Neural cell (in vitro differentiated cells): ENCODE results near the gene NELL2. TPM values are rescaled to one million over a fixed set of nuclear protein-coding genes. Genes with fewer than 3 reads are reported as not detected.

ENCODE experiments used
- H2AFZ ChIP-seq: fragments of 200-600, 300-800 bp; sonication (generic), shearing (Covaris generic); 2 replicates; pipeline ENCODE4 v1.6.0; 2014; ENCODE audit warnings: low read depth, mild to moderate bottlenecking, antibody characterized with exemption, low read length, moderate library complexity
- H3F3A ChIP-seq: fragments of 200-600 bp; shearing (Covaris generic); 2 replicates; pipeline ENCODE4 v1.6.1; 2016; ENCODE audit warnings: mild to moderate bottlenecking, moderate library complexity, mixed read lengths, antibody characterized with exemption, low read length; ENCODE audit not compliant: insufficient read depth, poor library complexity, severe bottlenecking
- H3K27ac ChIP-seq: fragments of 200-600, 300-800 bp; sonication (generic), shearing (Covaris generic); 2 replicates; pipeline ENCODE4 v1.5.1; 2014; ENCODE audit warnings: mild to moderate bottlenecking, low read length, moderate library complexity
- H3K27me3 ChIP-seq: fragments of 300-800, 200-600 bp; sonication (generic), shearing (Covaris generic); 2 replicates; pipeline ENCODE4 v1.6.0; 2014; ENCODE audit warnings: mild to moderate bottlenecking, low read depth, low read length, moderate library complexity; ENCODE audit not compliant: insufficient read depth
- H3K36me3 ChIP-seq: fragments of 300-800, 200-600 bp; sonication (generic), shearing (Covaris generic); 2 replicates; pipeline ENCODE4 v1.5.1; 2014; ENCODE audit warnings: mild to moderate bottlenecking, antibody characterized with exemption, low read length, moderate library complexity; ENCODE audit not compliant: insufficient read depth
- H3K4me2 ChIP-seq: fragments of 300-800, 200-600 bp; sonication (generic), shearing (Covaris generic); 2 replicates; pipeline ENCODE4 v1.6.0; 2014; ENCODE audit warnings: mild to moderate bottlenecking, low read length
- H3K4me3 ChIP-seq: fragments of 300-800, 200-600 bp; sonication (generic), shearing (Covaris generic); 2 replicates; pipeline ENCODE4 v1.5.1; 2014; ENCODE audit warnings: mild to moderate bottlenecking, low read length, moderate library complexity
- H3K79me2 ChIP-seq: fragments of 200-600 bp; shearing (Covaris generic); replicated peaks from 2 replicates; pipeline ENCODE4 v1.6.0; 2014; ENCODE audit warnings: mild to moderate bottlenecking, low read length, moderate library complexity; ENCODE audit not compliant: insufficient read depth
- H3K9ac ChIP-seq: fragments of 300-800, 200-600 bp; sonication (generic), shearing (Covaris generic); 2 replicates; pipeline ENCODE4 v1.6.1; 2016; ENCODE audit warnings: mild to moderate bottlenecking, low read length, mixed read lengths
- H3K9me2 ChIP-seq: fragments of 200-600 bp; shearing (Covaris generic); 2 replicates; pipeline ENCODE4 v1.6.1; 2016; ENCODE audit warnings: mild to moderate bottlenecking, low read length, mixed read lengths; ENCODE audit not compliant: insufficient read depth
- H3K9me3 ChIP-seq: fragments of 200-600, 300-800 bp; sonication (generic), shearing (Covaris generic); 2 replicates; pipeline ENCODE4 v1.6.1; 2016; ENCODE audit warnings: mild to moderate bottlenecking, mixed run types, low read length, moderate library complexity, mixed read lengths
- H4K20me1 ChIP-seq: fragments of 200-600 bp; shearing (Covaris generic); 2 replicates; pipeline ENCODE4 v1.6.1; 2016; ENCODE audit warnings: mild to moderate bottlenecking, mixed run types; ENCODE audit not compliant: insufficient read depth
- CTCF ChIP-seq: fragments of 450-650 bp; IDR thresholded peaks from 2 replicates; pipeline ENCODE4 v1.5.1; 2014; ENCODE audit warnings: antibody characterized with exemption, mild to moderate bottlenecking, moderate library complexity; ENCODE audit not compliant: poor library complexity, severe bottlenecking
- EP300 ChIP-seq: fragments of 450-650 bp; conservative IDR thresholded peaks from 2 replicates; pipeline ENCODE4 v1.6.1; 2014; ENCODE audit warnings: antibody characterized with exemption, mild to moderate bottlenecking, moderate library complexity; ENCODE audit not compliant: poor library complexity, severe bottlenecking
- EZH2 ChIP-seq: fragments of 200-600, 300-800 bp; shearing (Covaris generic), sonication (generic); IDR thresholded peaks from 2 replicates; pipeline ENCODE4 v1.6.1; 2014; ENCODE audit warnings: antibody characterized with exemption, low read length, borderline replicate concordance, mild to moderate bottlenecking; ENCODE audit not compliant: insufficient read depth, poor library complexity, severe bottlenecking
- MXI1 ChIP-seq: fragments of 450-650 bp; conservative IDR thresholded peaks from 2 replicates; pipeline ENCODE4 v1.6.1; 2014; ENCODE audit warnings: antibody characterized with exemption, mild to moderate bottlenecking; ENCODE audit not compliant: poor library complexity, severe bottlenecking
- POLR2AphosphoS5 ChIP-seq: IDR thresholded peaks from 2 replicates; pipeline ENCODE4 v1.6.1; 2012
- RAD21 ChIP-seq: fragments of 450-650 bp; conservative IDR thresholded peaks from 2 replicates; pipeline ENCODE4 v1.6.1; 2014; ENCODE audit warnings: antibody characterized with exemption, mild to moderate bottlenecking, moderate library complexity
- REST ChIP-seq: IDR thresholded peaks from 2 replicates; pipeline ENCODE4 v1.6.1; 2012; ENCODE audit warnings: borderline replicate concordance
- SMC3 ChIP-seq: fragments of 450-650 bp; conservative IDR thresholded peaks from 2 replicates; pipeline ENCODE4 v1.6.1; 2014; ENCODE audit warnings: antibody characterized with exemption, mild to moderate bottlenecking, moderate library complexity; ENCODE audit not compliant: poor library complexity
- TAF1 ChIP-seq: IDR thresholded peaks from 2 replicates; pipeline ENCODE4 v1.6.1; 2012; ENCODE audit warnings: low read depth
- polyA plus RNA-seq: library from polyadenylated mRNA; depleted of rRNA; stranded (reverse); fragments of >200 nt; gene quantifications from 2 replicates; pipeline ENCODE4 v1.2.3, GENCODE V29; 2014

NELL2 gene
- polyA plus RNA-seq, 1 donor from 2014 or later = 41.8 TPM

- H3K79me2 ChIP-seq = no peaks in the 10 kb centered on the region
- no peaks in the 10 kb centered on the region for H3F3A ChIP-seq
- no peak overlapping the region for H2AFZ ChIP-seq
- H3K9me3 ChIP-seq = no peaks in the 10 kb centered on the region
- no peaks in the 10 kb centered on the region for H3K9me2 ChIP-seq
- H3K27ac ChIP-seq = no peak overlapping the region
- TF ChIP-seq MXI1 (no peak), TAF1 (no peak), POLR2AphosphoS5 (no peak), RAD21 (no peak), SMC3 (no peak), EZH2 (no peak), EP300 (no peak), REST (no peak), CTCF (no peak)
- no peaks in the 10 kb centered on the region for H4K20me1 ChIP-seq
- H3K4me3 ChIP-seq = no peak overlapping the region
- no peak overlapping the region for H3K4me2 ChIP-seq
- H3K27me3 ChIP-seq = no peaks in the 10 kb centered on the region
- H3K36me3 ChIP-seq = no peaks in the 10 kb centered on the region
- no peak overlapping the region for H3K9ac ChIP-seq
Observed at GRCh38 chr12:44521702-44522101, 354.4 kb downstream of the NELL2 start.

- no peak overlapping the region for H2AFZ ChIP-seq
- H3K27me3 ChIP-seq = no peaks in the 10 kb centered on the region
- H3F3A ChIP-seq = no peaks in the 10 kb centered on the region
- no peak overlapping the region for H3K4me3 ChIP-seq
- no peaks in the 10 kb centered on the region for H3K79me2 ChIP-seq
- H3K36me3 ChIP-seq = no peaks in the 10 kb centered on the region
- no peak overlapping the region for H3K9ac ChIP-seq
- no peaks in the 10 kb centered on the region for H3K9me3 ChIP-seq
- TF ChIP-seq EZH2 = no peak
- TF ChIP-seq REST = no peak
- TF ChIP-seq RAD21 = no peak
- no peak for TF ChIP-seq MXI1
- no peak for TF ChIP-seq SMC3
- no peak for TF ChIP-seq POLR2AphosphoS5
- TF ChIP-seq EP300 = no peak
- no peak for TF ChIP-seq TAF1
- no peak overlapping the region for H3K4me2 ChIP-seq
- no peaks in the 10 kb centered on the region for H3K9me2 ChIP-seq
- no peaks in the 10 kb centered on the region for H4K20me1 ChIP-seq
- no peak overlapping the region for H3K27ac ChIP-seq
Observed at GRCh38 chr12:44519931-44520330, 356.2 kb downstream of the NELL2 start.
